Measurements from ENCODE around the gene FAN1.

- no peak for TF ChIP-seq CTCF (IDR thresholded peaks at IDR 0.05; ENCODE audit: low read depth, low read length)
- TF ChIP-seq EZH2phosphoT487 (IDR thresholded peaks at IDR 0.05; ENCODE audit: low read depth), result no peak
These were observed 29.6 kb downstream of the FAN1 start for GRCh38 chr15:30933293-30933692.
